Stimulated activated CD4-positive, alpha-beta T cell treated with anti-CD3 and anti-CD28 coated beads, Interleukin-1b, Interleukin-23, amount 100 ng/mL, for 4 hours (primary cell): ENCODE data around the gene ATP11A.
"Not testable (repeated sequence)": the region's sequence is repeated elsewhere in the genome, so short reads cannot be mapped to it uniquely, and the experiment has no call there.

Source experiments
- DNase-seq, 2 donors: peaks; one replicate each; pipeline ENCODE4 v3.0.0-alpha.2; 2020; ENCODE audit warnings: low read depth in 2 of 2

Gene ATP11A

GRCh38 chr13:112795277-112795676, 105.4 kb downstream of the ATP11A start:
- no peak for DNase-seq

GRCh38 chr13:112796190-112796915, 106.5 kb downstream of the ATP11A start:
- DNase-seq, result no peak

GRCh38 chr13:112799394-112799793, 109.6 kb downstream of the ATP11A start:
- no peak for DNase-seq

GRCh38 chr13:112800057-112800456, 110.2 kb downstream of the ATP11A start:
- DNase-seq, result no peak

GRCh38 chr13:112800807-112801206, 111.0 kb downstream of the ATP11A start:
- not testable (repeated sequence) for DNase-seq

- DNase-seq, result no peak
Measured at GRCh38 chr13:112802802-112803195, 113.0 kb downstream of the ATP11A start.

- DNase-seq, result no peak
Measured at GRCh38 chr13:112803422-112803821, 113.6 kb downstream of the ATP11A start.

GRCh38 chr13:112804374-112804773, 114.5 kb downstream of the ATP11A start:
- no peak for DNase-seq

GRCh38 chr13:112806739-112807652, 117.2 kb downstream of the ATP11A start:
- DNase-seq, result no peak

- DNase-seq, result no peak
Measured at GRCh38 chr13:112807653-112808376, 118.0 kb downstream of the ATP11A start.

GRCh38 chr13:112808377-112809140, 118.7 kb downstream of the ATP11A start:
- DNase-seq, result no peak

- DNase-seq, result no peak
Measured at GRCh38 chr13:112809332-112810315, 119.8 kb downstream of the ATP11A start.

GRCh38 chr13:112810608-112811007, 120.8 kb downstream of the ATP11A start:
- no peak for DNase-seq

- no peak for DNase-seq
Measured at GRCh38 chr13:112812306-112813055, 122.6 kb downstream of the ATP11A start.

GRCh38 chr13:112813552-112813951, 123.7 kb downstream of the ATP11A start:
- no peak for DNase-seq

- DNase-seq, result no peak
Measured at GRCh38 chr13:112814905-112815585, 125.2 kb downstream of the ATP11A start.

- no peak for DNase-seq
Measured at GRCh38 chr13:112815871-112816270, 126.0 kb downstream of the ATP11A start.

- no peak for DNase-seq
Measured at GRCh38 chr13:112818040-112818697, 128.3 kb downstream of the ATP11A start.
